ENCODE results near the gene ANXA5. TPM values are rescaled to one million over a fixed set of nuclear protein-coding genes. Genes with fewer than 3 reads are reported as not detected.

Gene ANXA5
- total RNA-seq = 100 to 1,000 TPM; 186 to 197 TPM

GRCh38 chr4:121696581-121697461 is at the start of gene ANXA5:
Gene ANXA5, minus strand, starts transcription at chr4:121696980. Its CDS starts 391 bp downstream, at chr4:121696589.
- peak; percentile 89 for DNase-seq (ENCODE audit: low spot score)
- TF ChIP-seq CTCF (IDR thresholded peaks at IDR 0.05) = peak in 1 of 2 donors; percentile 66
- peaks cover 0 to 35% of the 10 kb centered on the region in 2 donors for H3K4me1 ChIP-seq
- H3K27ac ChIP-seq = peak within 1 kb of the TSS; percentile 98 to 99
- no peaks in the 10 kb centered on the region for H3K9me3 ChIP-seq
- H3K27me3 ChIP-seq = no peaks in the 10 kb centered on the region
- H3K4me3 ChIP-seq = peak within 1 kb of the TSS; percentile 96 to 97
- H3K36me3 ChIP-seq = no peaks in the 10 kb centered on the region

DNA sequence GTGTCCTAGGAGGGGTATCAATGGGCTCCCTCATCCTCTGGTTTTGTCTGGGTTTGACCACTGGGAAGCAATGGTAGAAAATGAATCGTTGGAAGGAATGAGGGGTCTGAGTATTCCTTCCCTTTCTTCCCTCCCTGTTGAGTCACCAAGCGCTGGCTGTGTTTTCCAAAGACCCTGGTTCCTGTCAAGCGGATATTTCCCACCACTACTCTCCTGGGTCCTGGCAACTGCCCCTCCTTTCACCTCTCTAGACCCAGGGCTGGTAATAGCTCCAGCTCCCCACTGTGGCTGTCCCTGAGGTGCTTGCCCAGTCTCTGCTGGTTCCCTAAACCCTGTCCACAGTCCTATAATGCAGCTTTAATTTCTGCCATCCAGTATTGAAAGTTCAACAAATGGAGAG is 46.0 kb upstream of the ANXA5 start:
- H3K4me1 ChIP-seq = peaks cover 0 to 19% of the 10 kb centered on the region in 2 donors
- DNase-seq (ENCODE audit: low spot score) = no peak

GRCh38 chr4:121741751-121742150 is 45.0 kb upstream of the ANXA5 start:
- Histone ChIP-seq H3K27me3 (no peaks in the 10 kb centered on the region), H3K27ac (peak overlapping the region in 1 of 2 donors; percentile 12), H3K36me3 (no peaks in the 10 kb centered on the region), H3K4me3 (no peak overlapping the region), H3K4me1 (peaks cover 0 to 21% of the 10 kb centered on the region in 2 donors), H3K9me3 (no peaks in the 10 kb centered on the region)
- no peak for DNase-seq (ENCODE audit: low spot score)
- TF ChIP-seq CTCF (IDR thresholded peaks at IDR 0.05) = no peak

More for the DNA sequence above, 46.0 kb upstream of the ANXA5 start:
- no peak overlapping the region for H3K4me3 ChIP-seq
- no peaks in the 10 kb centered on the region for H3K36me3 ChIP-seq
- TF ChIP-seq CTCF (IDR thresholded peaks at IDR 0.05) = no peak
- no peak overlapping the region for H3K27ac ChIP-seq
- no peaks in the 10 kb centered on the region for H3K27me3 ChIP-seq
- H3K9me3 ChIP-seq = no peaks in the 10 kb centered on the region

GRCh38 chr4:121740796-121741409 is 44.1 kb upstream of the ANXA5 start:
- Histone ChIP-seq H3K4me1 (peaks cover 0 to 21% of the 10 kb centered on the region in 2 donors), H3K9me3 (no peaks in the 10 kb centered on the region), H3K27me3 (no peaks in the 10 kb centered on the region), H3K4me3 (no peak overlapping the region), H3K27ac (no peak overlapping the region), H3K36me3 (no peaks in the 10 kb centered on the region)
- DNase-seq (ENCODE audit: low spot score) = no peak
- no peak for TF ChIP-seq CTCF (IDR thresholded peaks at IDR 0.05)

GRCh38 chr4:121739575-121739974 is 42.8 kb upstream of the ANXA5 start:
- Histone ChIP-seq H3K27ac (peak overlapping the region in 1 of 2 donors; percentile 12), H3K27me3 (no peaks in the 10 kb centered on the region), H3K4me3 (no peak overlapping the region), H3K4me1 (peaks cover 0 to 21% of the 10 kb centered on the region in 2 donors), H3K9me3 (no peaks in the 10 kb centered on the region), H3K36me3 (no peaks in the 10 kb centered on the region)
- no peak for DNase-seq (ENCODE audit: low spot score)
- TF ChIP-seq CTCF (IDR thresholded peaks at IDR 0.05) = no peak
